Panc1 (cell line): ENCODE results near the gene GRN. TPM values are rescaled to one million over a fixed set of nuclear protein-coding genes. Genes with fewer than 3 reads are reported as not detected.
A peak's percentile ranks its signal among the peaks of the same experiment; 100 is the strongest.

ENCODE experiments used
- ATAC-seq: fragments of 200-7000 bp; cut with Tn5 transposase; 2 replicates; pipeline ENCODE4 v1.9.1; 2020; ENCODE audit warnings: mild to moderate bottlenecking, moderate library complexity
- BruUV-seq: library from RNA; stranded (reverse); fragments of 400-500 nt; replicated peaks from 2 replicates; lab custom pipeline; 2021; lab: Mats Ljungman, UMichigan
- CTCF ChIA-PET: fragments of 300-600 bp; sonication (Branson Sonifier 250); formaldehyde crosslinking; loops from one replicate; lab custom pipeline; 2022; ENCODE audit warnings: antibody characterized with exemption; lab: Charles Lee
- POLR2A ChIA-PET: fragments of 300-600 bp; sonication (Branson Sonifier 250); formaldehyde crosslinking; loops from one replicate; lab custom pipeline; 2022; ENCODE audit warnings: antibody characterized with exemption; lab: Charles Lee
- DNase-seq: peaks from one replicate; pipeline ENCODE4 v3.0.0-alpha.2; 2010; ENCODE audit warnings: low read depth, low spot score
- H3K27ac ChIP-seq: 2 replicates; pipeline ENCODE4 v1.5.1; 2011; ENCODE audit warnings: mild to moderate bottlenecking, low read length, inconsistent platforms
- H3K27me3 ChIP-seq: fragments of 200-500 bp; sonication (Bioruptor generic); 2 replicates; pipeline ENCODE4 v1.6.0; 2014; ENCODE audit warnings: low read length, inconsistent platforms; ENCODE audit not compliant: control insufficient read depth, insufficient read depth
- H3K36me3 ChIP-seq: fragments of 200-500 bp; sonication (Bioruptor generic); 2 replicates; pipeline ENCODE4 v1.5.1; 2014; ENCODE audit warnings: inconsistent platforms, mild to moderate bottlenecking, low read length, moderate library complexity; ENCODE audit not compliant: control insufficient read depth, insufficient read depth
- H3K4me1 ChIP-seq: 2 replicates; pipeline ENCODE4 v1.5.1; 2011; ENCODE audit warnings: inconsistent platforms, mild to moderate bottlenecking, low read length, moderate library complexity; ENCODE audit not compliant: control insufficient read depth, insufficient read depth
- H3K4me3 ChIP-seq, 2 experiments: 2 replicates each; pipeline ENCODE4 v1.5.1; 2011 to 2012; ENCODE audit warnings: low read depth in 2 of 2, low read length in 2 of 2, mild to moderate bottlenecking in 2 of 2, inconsistent platforms in 1 of 2, moderate library complexity in 1 of 2
- H3K9me3 ChIP-seq: fragments of 200-500 bp; sonication (Bioruptor generic); 2 replicates; pipeline ENCODE4 v1.5.1; 2014; ENCODE audit warnings: low read depth, mild to moderate bottlenecking, inconsistent platforms, low read length, moderate library complexity; ENCODE audit not compliant: control insufficient read depth, insufficient read depth
- CTCF ChIP-seq: fragments of 450-650 bp; IDR thresholded peaks from 2 replicates; pipeline ENCODE4 v1.5.1; 2017; ENCODE audit warnings: mild to moderate bottlenecking
- POLR2AphosphoS5 ChIP-seq: IDR thresholded peaks from 2 replicates; pipeline ENCODE4 v1.6.1; 2012; ENCODE audit warnings: mild to moderate bottlenecking, low read depth, low read length, moderate library complexity
- REST ChIP-seq, 2 experiments: IDR thresholded peaks; 2 replicates each; pipeline ENCODE4 v1.6.1; 2011 to 2012; ENCODE audit warnings: low read depth in 2 of 2, control low read depth in 1 of 2, low read length in 1 of 2, mild to moderate bottlenecking in 1 of 2, moderate library complexity in 1 of 2; ENCODE audit not compliant: insufficient read depth in 1 of 2
- SIN3A ChIP-seq: IDR thresholded peaks from 2 replicates; pipeline ENCODE4 v1.6.1; 2012; ENCODE audit warnings: low read depth, mild to moderate bottlenecking, low read length, moderate library complexity, borderline replicate concordance; ENCODE audit not compliant: insufficient read depth
- TCF7L2 ChIP-seq: IDR thresholded peaks from 2 replicates; pipeline ENCODE4 v1.6.1; 2011; ENCODE audit warnings: mild to moderate bottlenecking, low read depth, low read length, inconsistent platforms
- in situ Hi-C: cut with HindIII; loops from 2 replicates; pipeline ENCODE4 v1.10.0; 2016; ENCODE audit warnings: low sequenced_read_pairs, low pct_unique_long_range_greater_than_20kb
- intact Hi-C: fragments of 100-400 bp; cut with micrococcal nuclease; formaldehyde crosslinking; loops from one replicate; pipeline ENCODE4 v1.10.0; 2022; ENCODE audit not compliant: unreplicated experiment
- total RNA-seq: library from RNA; stranded (reverse); gene quantifications from one replicate; pipeline ENCODE4 v1.2.1, GENCODE V29; 2021; ENCODE audit not compliant: unreplicated experiment

GRN gene
- total RNA-seq, 1 experiment from 2014 or later, result 304 TPM

GRCh38 chr17:44356241-44356640, 11.1 kb downstream of the GRN start:
- no peaks in the 10 kb centered on the region for H3K27me3 ChIP-seq
- BruUV-seq, result no TSS peak
- no peak for DNase-seq
- H3K36me3 ChIP-seq, result no peaks in the 10 kb centered on the region
- no peak for ATAC-seq
- no peak overlapping the region for H3K27ac ChIP-seq
- H3K4me3 ChIP-seq, result no peak overlapping the region
- in situ Hi-C loops, result no loop called here
- no peak for TF ChIP-seq TCF7L2
- TF ChIP-seq CTCF, result peak; percentile 11; the same call in 1 of the 2 replicates
- no peak for TF ChIP-seq POLR2AphosphoS5
- intact Hi-C loops, result no loop called here
- no peaks in the 10 kb centered on the region for H3K9me3 ChIP-seq
- ChIA-PET POLR2A (no interaction called here), CTCF (no interaction called here)
- peaks cover 6% of the 10 kb centered on the region; the same call in 1 of the 2 replicates for H3K4me1 ChIP-seq

GRCh38 chr17:44358066-44358465, 13.0 kb downstream of the GRN start:
- ATAC-seq (no peak), DNase-seq (no peak)
- H3K4me3 ChIP-seq, result no peak overlapping the region
- intact Hi-C loops, result no loop called here
- H3K27ac ChIP-seq, result no peak overlapping the region
- H3K36me3 ChIP-seq, result no peaks in the 10 kb centered on the region
- H3K9me3 ChIP-seq, result no peaks in the 10 kb centered on the region
- in situ Hi-C loops, result no loop called here
- no peaks in the 10 kb centered on the region for H3K27me3 ChIP-seq
- ChIA-PET CTCF (no interaction called here), POLR2A (interaction anchor here (0.6 kb wide), 1 partner anchor 231 kb away, joined by 8 read pairs; no protein-coding TSS in a partner anchor)
- peaks cover 6% of the 10 kb centered on the region; the same call in 1 of the 2 replicates for H3K4me1 ChIP-seq
- no TSS peak for BruUV-seq
- TF ChIP-seq TCF7L2 (no peak), CTCF (no peak), POLR2AphosphoS5 (no peak), SIN3A (no peak), REST (IDR thresholded peaks at IDR 0.05; ENCODE audit: insufficient read depth in 1 of 2, low read depth in 2 of 2, low read length in 1 of 2) (no peak)
